ENCODE measurements around the gene CEP78. TPM values are rescaled to one million over a fixed set of nuclear protein-coding genes. Genes with fewer than 3 reads are reported as not detected.

The CEP78 gene
- total RNA-seq, 1 donor from 2014 or later: 21.5 TPM

- Histone ChIP-seq H3K27me3 (ENCODE audit: insufficient read depth, low read length) (no peaks in the 10 kb centered on the region), H3K27ac (ENCODE audit: low read depth, low read length) (no peak overlapping the region), H3K9ac (ENCODE audit: low read length) (no peak overlapping the region), H3K9me3 (ENCODE audit: insufficient read depth, low read depth, low read length) (no peaks in the 10 kb centered on the region), H3K4me3 (ENCODE audit: insufficient read depth, low read depth, low read length) (no peak overlapping the region), H3K79me2 (ENCODE audit: insufficient read depth, low read length) (peaks cover 26% of the 10 kb centered on the region), H3K36me3 (ENCODE audit: insufficient read depth, low read length) (peaks cover 3% of the 10 kb centered on the region), H4K20me1 (ENCODE audit: insufficient read depth, low read length) (peaks cover 8% of the 10 kb centered on the region), H3K4me1 (ENCODE audit: insufficient read depth, low read length) (peaks cover 5% of the 10 kb centered on the region), H3K4me2 (ENCODE audit: low read length) (peak overlapping the region; percentile 17), H2AFZ (ENCODE audit: low read depth, low read length) (no peak overlapping the region)
- no peaks in the 10 kb centered on the region for H3K4me1 Mint-ChIP-seq (ENCODE audit: low read depth, unreplicated experiment)
- no peaks in the 10 kb centered on the region for H3K9me3 Mint-ChIP-seq (ENCODE audit: unreplicated experiment)
- FAIRE-seq: no peak
- peaks cover 3% of the 10 kb centered on the region for H3K36me3 Mint-ChIP-seq (ENCODE audit: low read depth, unreplicated experiment)
- DNase-seq (ENCODE audit: low read depth): no peak
- no peak overlapping the region for H3K27ac Mint-ChIP-seq (ENCODE audit: unreplicated experiment)
- H3K27me3 Mint-ChIP-seq (ENCODE audit: low read depth, unreplicated experiment): no peaks in the 10 kb centered on the region
- TF ChIP-seq CTCF (IDR thresholded peaks at IDR 0.05; ENCODE audit: insufficient read depth, low read depth, low read length) (no peak), EZH2 (IDR thresholded peaks at IDR 0.05; ENCODE audit: insufficient read depth, low read length) (no peak)
- peak overlapping the region; percentile 52 for H3K4me3 Mint-ChIP-seq (ENCODE audit: unreplicated experiment)
Measured at GRCh38 chr9:78238046-78239038, 2.5 kb downstream of the CEP78 start.

GRCh38 chr9:78239506-78239905 lies 3.6 kb downstream of the CEP78 start:
- FAIRE-seq (no peak), DNase-seq (ENCODE audit: low read depth) (no peak)
- Histone ChIP-seq H3K9me3 (ENCODE audit: insufficient read depth, low read depth, low read length) (no peaks in the 10 kb centered on the region), H3K27me3 (ENCODE audit: insufficient read depth, low read length) (no peaks in the 10 kb centered on the region), H3K4me1 (ENCODE audit: insufficient read depth, low read length) (peaks cover 5% of the 10 kb centered on the region), H3K27ac (ENCODE audit: low read depth, low read length) (no peak overlapping the region), H3K4me2 (ENCODE audit: low read length) (no peak overlapping the region), H3K4me3 (ENCODE audit: insufficient read depth, low read depth, low read length) (no peak overlapping the region), H3K36me3 (ENCODE audit: insufficient read depth, low read length) (peaks cover 4% of the 10 kb centered on the region), H3K79me2 (ENCODE audit: insufficient read depth, low read length) (peaks cover 26% of the 10 kb centered on the region), H4K20me1 (ENCODE audit: insufficient read depth, low read length) (peaks cover 8% of the 10 kb centered on the region), H2AFZ (ENCODE audit: low read depth, low read length) (no peak overlapping the region), H3K9ac (ENCODE audit: low read length) (no peak overlapping the region)
- Mint-ChIP-seq H3K27me3 (ENCODE audit: low read depth, unreplicated experiment) (no peaks in the 10 kb centered on the region), H3K27ac (ENCODE audit: unreplicated experiment) (no peak overlapping the region), H3K4me3 (ENCODE audit: unreplicated experiment) (no peak overlapping the region), H3K36me3 (ENCODE audit: low read depth, unreplicated experiment) (peaks cover 3% of the 10 kb centered on the region), H3K9me3 (ENCODE audit: unreplicated experiment) (no peaks in the 10 kb centered on the region), H3K4me1 (ENCODE audit: low read depth, unreplicated experiment) (no peaks in the 10 kb centered on the region)
- TF ChIP-seq EZH2 (IDR thresholded peaks at IDR 0.05; ENCODE audit: insufficient read depth, low read length) (no peak), CTCF (IDR thresholded peaks at IDR 0.05; ENCODE audit: insufficient read depth, low read depth, low read length) (peak; percentile 23)

- H3K4me2 ChIP-seq (ENCODE audit: low read length): no peak overlapping the region
- Mint-ChIP-seq H3K4me3 (ENCODE audit: unreplicated experiment) (no peak overlapping the region), H3K4me1 (ENCODE audit: low read depth, unreplicated experiment) (no peaks in the 10 kb centered on the region), H3K9me3 (ENCODE audit: unreplicated experiment) (no peaks in the 10 kb centered on the region), H3K36me3 (ENCODE audit: low read depth, unreplicated experiment) (peaks cover 7% of the 10 kb centered on the region), H3K27me3 (ENCODE audit: low read depth, unreplicated experiment) (no peaks in the 10 kb centered on the region), H3K27ac (ENCODE audit: unreplicated experiment) (no peak overlapping the region)
- H3K36me3 ChIP-seq (ENCODE audit: insufficient read depth, low read length): peaks cover 4% of the 10 kb centered on the region
- FAIRE-seq (no peak), DNase-seq (ENCODE audit: low read depth) (no peak)
- peaks cover 8% of the 10 kb centered on the region for H4K20me1 ChIP-seq (ENCODE audit: insufficient read depth, low read length)
- no peak overlapping the region for H3K4me3 ChIP-seq (ENCODE audit: insufficient read depth, low read depth, low read length)
- H3K79me2 ChIP-seq (ENCODE audit: insufficient read depth, low read length): peaks cover 22% of the 10 kb centered on the region
- no peaks in the 10 kb centered on the region for H3K27me3 ChIP-seq (ENCODE audit: insufficient read depth, low read length)
- H3K27ac ChIP-seq (ENCODE audit: low read depth, low read length): no peak overlapping the region
- H3K9ac ChIP-seq (ENCODE audit: low read length): no peak overlapping the region
- TF ChIP-seq EZH2 (IDR thresholded peaks at IDR 0.05; ENCODE audit: insufficient read depth, low read length) (no peak), CTCF (IDR thresholded peaks at IDR 0.05; ENCODE audit: insufficient read depth, low read depth, low read length) (no peak)
- no peaks in the 10 kb centered on the region for H3K4me1 ChIP-seq (ENCODE audit: insufficient read depth, low read length)
- no peak overlapping the region for H2AFZ ChIP-seq (ENCODE audit: low read depth, low read length)
- no peaks in the 10 kb centered on the region for H3K9me3 ChIP-seq (ENCODE audit: insufficient read depth, low read depth, low read length)
Measured at GRCh38 chr9:78242041-78242440, 6.2 kb downstream of the CEP78 start.
